Endothelial cell of umbilical vein (primary cell): Measurements from ENCODE around the gene CDX2. TPM values are rescaled to one million over a fixed set of nuclear protein-coding genes. Genes with fewer than 3 reads are reported as not detected.

Experiments used
- BruUV-seq: library from RNA; stranded (reverse); fragments of 400-500 nt; replicated peaks from 2 replicates; lab custom pipeline; 2021; lab: Mats Ljungman, UMichigan
- CTCF ChIA-PET: fragments of 300-600, 350-600 bp; sonication (Branson Sonifier 250); formaldehyde crosslinking; loops from one replicate; lab custom pipeline; 2021; ENCODE audit warnings: antibody characterized with exemption, inconsistent platforms; lab: Charles Lee
- POLR2A ChIA-PET: fragments of 300-600, 350-600 bp; sonication (Branson Sonifier 250); formaldehyde crosslinking; loops from one replicate; lab custom pipeline; 2021; ENCODE audit warnings: antibody characterized with exemption, inconsistent platforms; lab: Charles Lee
- DNase-seq: peaks from one replicate; pipeline ENCODE4 v3.0.0-alpha.2; 2011; ENCODE audit warnings: low read depth, low spot score
- FAIRE-seq: peaks from 2 replicates; lab custom pipeline; 2011; peaks lifted over from hg19 to GRCh38; lab: Jason Lieb, UNC
- H2AFZ ChIP-seq: 2 replicates; pipeline ENCODE4 v1.6.0; 2012; ENCODE audit warnings: low read depth, low read length, control low read depth, inconsistent platforms
- H3K27ac ChIP-seq: 2 replicates; pipeline ENCODE4 v1.5.1; 2011; ENCODE audit warnings: low read depth, mild to moderate bottlenecking, control low read depth, low read length, moderate library complexity; ENCODE audit not compliant: insufficient read depth
- H3K27me3 ChIP-seq, 2 experiments: 2 replicates each; pipeline versions ENCODE4 v1.6.0 to v1.6.1; 2011; ENCODE audit warnings: low read length in 2 of 2, mixed read lengths in 1 of 2; ENCODE audit not compliant: control insufficient read depth in 2 of 2, insufficient read depth in 2 of 2
- H3K36me3 ChIP-seq, 2 experiments: 2 replicates in 1 of 2; 3 replicates in 1 of 2; pipeline ENCODE4 v1.5.1; 2011; ENCODE audit warnings: low read length in 2 of 2, mild to moderate bottlenecking in 1 of 2, moderate library complexity in 1 of 2; ENCODE audit not compliant: control insufficient read depth in 2 of 2, insufficient read depth in 2 of 2; ENCODE audit errors: extremely low read depth in 1 of 2
- H3K4me1 ChIP-seq: 3 replicates; pipeline ENCODE4 v1.5.1; 2011; ENCODE audit warnings: mild to moderate bottlenecking, low read length; ENCODE audit not compliant: control insufficient read depth, insufficient read depth; ENCODE audit errors: extremely low read depth
- H3K4me2 ChIP-seq: 2 replicates; pipeline ENCODE4 v1.6.1; 2011; ENCODE audit warnings: low read length, control low read depth, mixed read lengths; ENCODE audit not compliant: insufficient read depth
- H3K4me3 ChIP-seq, 3 experiments: fragments of 200-600 bp in 1 of 3; sonication (generic), shearing (Covaris generic) in 1 of 3; replicated peaks in 1 of 3; 2 replicates each; pipeline ENCODE4 v1.5.1; 2011 to 2016; ENCODE audit warnings: control low read depth in 3 of 3, low read length in 3 of 3, mild to moderate bottlenecking in 2 of 3, inconsistent platforms in 1 of 3, low read depth in 1 of 3, moderate library complexity in 1 of 3; ENCODE audit not compliant: insufficient read depth in 1 of 3
- H3K79me2 ChIP-seq: 2 replicates; pipeline ENCODE4 v1.6.0; 2012; ENCODE audit warnings: low read length, inconsistent platforms; ENCODE audit not compliant: control insufficient read depth, insufficient read depth
- H3K9ac ChIP-seq: replicated peaks from 2 replicates; pipeline ENCODE3; 2011; ENCODE audit warnings: low read length, control low read depth; ENCODE audit not compliant: insufficient read depth; ENCODE audit errors: extremely low read depth
- H3K9me1 ChIP-seq: replicated peaks from 3 replicates; pipeline ENCODE4 v1.6.0; 2011; ENCODE audit warnings: mild to moderate bottlenecking, low read length; ENCODE audit not compliant: control insufficient read depth, insufficient read depth; ENCODE audit errors: extremely low read depth
- H3K9me3 ChIP-seq: replicated peaks from 2 replicates; pipeline ENCODE4 v1.5.1; 2012; ENCODE audit warnings: low read length, inconsistent platforms; ENCODE audit not compliant: control insufficient read depth, insufficient read depth
- H4K20me1 ChIP-seq: replicated peaks from 2 replicates; pipeline ENCODE3; 2011; ENCODE audit warnings: mild to moderate bottlenecking, low read length; ENCODE audit not compliant: control insufficient read depth, insufficient read depth; ENCODE audit errors: extremely low read depth
- EZH2 ChIP-seq: IDR thresholded peaks from 2 replicates; pipeline ENCODE4 v1.6.1; 2012; ENCODE audit warnings: borderline replicate concordance, low read depth, mild to moderate bottlenecking, moderate library complexity, low read length, inconsistent platforms; ENCODE audit not compliant: severe bottlenecking
- MYC ChIP-seq: IDR thresholded peaks from one replicate; pipeline ENCODE4 v1.6.1; 2011; ENCODE audit warnings: mild to moderate bottlenecking, low read depth, low read length
- POLR2A ChIP-seq: IDR thresholded peaks from 2 replicates; pipeline ENCODE4 v1.6.1; 2012; ENCODE audit warnings: low read depth, mild to moderate bottlenecking, control low read depth, low read length
- dilution Hi-C: fragments of 300-500 bp; cut with MboI; formaldehyde crosslinking; loops from one replicate; pipeline ENCODE4 v1.15.0; 2019; ENCODE audit warnings: low sequenced_read_pairs; ENCODE audit not compliant: extremely low pct_ligation_motif_present
- intact Hi-C: fragments of 100-400 bp; cut with micrococcal nuclease; formaldehyde crosslinking; loops from one replicate; pipeline ENCODE4 v1.10.0; 2022
- polyA plus RNA-seq, 4 experiments: library from polyadenylated mRNA; depleted of rRNA in 3 of 4; stranded (reverse) in 3 of 4; unstranded in 1 of 4; fragments of >200 nt; gene quantifications; 2 replicates each; pipeline versions ENCODE4 v1.2.1 to v1.2.3, GENCODE V29; 2011 to 2012; ENCODE audit warnings: missing spikeins in 1 of 4
- total RNA-seq: library from RNA; stranded (reverse); gene quantifications from 2 replicates; pipeline ENCODE4 v1.2.3, GENCODE V29; 2021

The CDX2 gene
- total and polyA plus RNA-seq, 2 donors (not counting 3 experiments of a cell fraction or from before 2014, with no cell fraction given), result not detected

DNA sequence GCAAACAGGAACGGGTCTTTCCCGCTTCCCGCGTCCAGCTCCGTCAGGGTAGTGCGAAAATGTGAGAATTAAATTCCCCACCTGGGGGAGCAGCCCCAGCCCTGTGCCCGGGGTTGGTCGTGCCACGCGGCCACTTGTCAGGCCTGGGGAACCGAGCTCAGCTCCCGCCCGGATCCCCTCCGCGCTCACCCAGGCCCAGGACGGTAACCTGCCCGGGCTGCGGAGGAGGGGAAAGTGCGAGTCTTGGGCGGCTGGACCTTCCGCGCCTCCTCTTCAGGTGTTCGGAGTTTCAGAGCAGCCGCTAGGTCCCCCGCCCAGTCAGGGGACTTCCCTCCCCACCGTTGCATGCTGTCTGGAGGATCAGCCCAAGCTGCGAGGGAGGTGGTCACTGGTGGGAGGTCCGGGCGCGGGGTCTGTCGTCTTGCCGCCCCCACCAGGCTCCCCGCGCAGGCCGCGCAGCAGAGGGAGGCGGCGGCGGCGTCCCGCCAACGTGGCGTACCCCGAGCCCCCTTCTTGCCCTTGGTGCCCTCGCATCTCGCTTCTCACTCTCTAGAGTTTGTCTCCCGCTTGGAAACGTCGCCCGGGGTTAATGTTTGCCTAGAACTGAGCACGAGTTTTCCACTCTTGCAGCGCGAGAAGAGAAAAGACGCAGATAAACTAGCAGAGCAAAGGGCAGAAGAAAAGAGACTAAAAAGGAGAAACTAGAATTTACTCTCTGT is 11.3 kb upstream of the CDX2 start:
- no peaks in the 10 kb centered on the region for H3K79me2 ChIP-seq
- TF ChIP-seq POLR2A (no peak), EZH2 (peak; percentile 60)
- H3K4me3 ChIP-seq, result no peak overlapping the region
- DNase-seq, result no peak
- ChIA-PET CTCF (interaction anchor here (1.2 to 9.6 kb wide), 4 partner anchors 10 to 618 kb away, joined by 3 to 207 read pairs (median 4); no protein-coding TSS in a partner anchor), POLR2A (no interaction called here)
- H3K4me1 ChIP-seq, result no peaks in the 10 kb centered on the region
- no TSS peak for BruUV-seq
- no peaks in the 10 kb centered on the region for H3K9me1 ChIP-seq
- H3K9me3 ChIP-seq, result no peaks in the 10 kb centered on the region
- no peak overlapping the region for H2AFZ ChIP-seq
- H3K27ac ChIP-seq, result no peak overlapping the region
- H3K27me3 ChIP-seq, result peaks cover 64 to 74% of the 10 kb centered on the region in 2 experiments
- dilution Hi-C loops, result no loop called here
- H3K36me3 ChIP-seq, result no peaks in the 10 kb centered on the region
- no peak overlapping the region for H3K9ac ChIP-seq
- intact Hi-C loops, result loop anchor here (10.0 kb wide), 1 partner anchor 996 kb away; no protein-coding TSS in a partner anchor
- no peak for FAIRE-seq
- no peaks in the 10 kb centered on the region for H4K20me1 ChIP-seq
- H3K4me2 ChIP-seq, result no peak overlapping the region

DNA sequence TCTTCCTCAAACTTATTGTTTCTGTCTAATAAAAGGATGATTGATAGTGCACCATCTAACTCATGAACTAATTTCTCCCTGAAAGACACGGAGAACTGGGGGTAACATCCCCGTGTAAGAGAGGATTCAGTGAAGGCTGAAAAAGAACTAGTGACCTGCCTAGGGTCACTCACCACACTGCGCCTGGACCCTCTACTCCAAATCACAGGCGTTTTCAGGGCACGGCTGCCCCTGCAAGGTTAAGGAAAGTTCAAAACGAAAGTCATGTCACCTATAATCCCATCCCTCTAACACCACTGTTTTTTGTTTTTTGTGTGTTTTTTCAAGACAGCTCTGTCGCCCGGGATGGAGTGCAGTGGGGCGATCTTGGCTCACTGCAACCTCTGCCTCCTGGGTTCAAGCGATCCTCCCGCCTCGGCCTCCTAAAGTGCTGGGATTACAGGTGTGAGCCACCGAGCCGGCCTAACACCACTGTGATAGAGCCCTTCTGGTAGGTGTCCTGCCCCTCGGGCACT is 10.7 kb upstream of the CDX2 start:
- Histone ChIP-seq H3K9ac (no peak overlapping the region), H2AFZ (no peak overlapping the region), H3K27ac (no peak overlapping the region), H3K36me3 (no peaks in the 10 kb centered on the region), H3K79me2 (no peaks in the 10 kb centered on the region), H3K4me2 (no peak overlapping the region), H4K20me1 (no peaks in the 10 kb centered on the region), H3K4me3 (no peak overlapping the region), H3K9me1 (no peaks in the 10 kb centered on the region), H3K4me1 (no peaks in the 10 kb centered on the region), H3K27me3 (peaks cover 69 to 80% of the 10 kb centered on the region in 2 experiments), H3K9me3 (no peaks in the 10 kb centered on the region)
- TF ChIP-seq MYC (no peak), EZH2 (peak; percentile 72)
- dilution Hi-C loops, result no loop called here
- no TSS peak for BruUV-seq
- no peak for FAIRE-seq
- ChIA-PET CTCF (no interaction called here), POLR2A (no interaction called here)
- intact Hi-C loops, result loop anchor here (10.0 kb wide), 1 partner anchor 995 kb away; no protein-coding TSS in a partner anchor
- no peak for DNase-seq
